ENCODE results near the gene BACH2. TPM values are rescaled to one million over a fixed set of nuclear protein-coding genes. Genes with fewer than 3 reads are reported as not detected.

BACH2 gene
- total and polyA plus RNA-seq, 9 donors: 3.4 to 5.8 (median 4.6) TPM

DNA sequence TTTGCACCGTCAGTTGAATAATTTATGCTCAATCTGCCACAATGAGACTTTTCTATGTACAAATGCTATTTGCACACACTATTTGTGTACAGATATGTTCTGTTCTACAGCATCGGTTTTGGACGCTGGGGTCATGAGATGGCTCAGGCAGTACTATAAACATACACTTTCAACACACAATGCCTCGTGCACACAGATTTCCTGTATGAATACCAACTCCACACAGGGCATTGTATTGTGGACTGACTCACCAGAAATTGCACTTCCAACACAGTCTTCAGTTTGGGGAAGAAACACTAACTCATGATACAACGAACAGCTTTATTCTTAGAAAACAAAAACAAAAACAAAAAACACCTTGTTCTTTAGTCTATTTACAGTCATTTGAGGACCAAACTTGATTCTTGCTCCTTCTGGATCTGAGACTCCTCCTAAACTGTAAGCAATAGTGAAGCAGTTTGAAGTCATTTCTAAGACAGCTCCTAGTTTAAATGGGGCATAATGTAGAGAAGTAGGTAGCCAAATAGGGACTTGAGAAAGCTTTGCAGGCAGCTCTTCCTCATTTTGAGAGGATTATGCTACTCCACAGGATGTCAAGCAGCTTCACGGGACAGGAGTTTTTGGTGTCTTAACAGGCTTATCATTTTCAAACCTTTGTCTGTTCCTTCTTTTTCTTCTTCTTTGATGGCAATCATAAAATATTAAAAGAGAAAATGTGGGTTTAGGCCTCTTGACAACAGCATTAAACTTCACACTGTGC lies 368.7 kb downstream of the BACH2 start:
- no peaks in the 10 kb centered on the region for H3K27me3 ChIP-seq (ENCODE audit: control insufficient read depth, insufficient read depth, low read length)
- WGBS (ENCODE audit: insufficient coverage): 88% methylated on average over 3 of the region's 6 CpGs
- H3K27ac ChIP-seq (ENCODE audit: low read length): no peak overlapping the region
- H3K9me3 ChIP-seq (replicated peaks; ENCODE audit: control insufficient read depth, low read depth, low read length): no peaks in the 10 kb centered on the region
- no peak for DNase-seq
- no peaks in the 10 kb centered on the region for H3K4me1 ChIP-seq (ENCODE audit: control insufficient read depth, insufficient read depth, low read length)
- no peak overlapping the region for H3K4me3 ChIP-seq (ENCODE audit: low read length)
- H3K36me3 ChIP-seq (ENCODE audit: control insufficient read depth, insufficient read depth, low read length): peaks cover 7% of the 10 kb centered on the region

GRCh38 chr6:89927264-89927663 lies 369.4 kb downstream of the BACH2 start:
- 58% methylated on average over 2 of the region's 5 CpGs for WGBS (ENCODE audit: insufficient coverage)
- DNase-seq: no peak
- no peaks in the 10 kb centered on the region for H3K9me3 ChIP-seq (replicated peaks; ENCODE audit: control insufficient read depth, low read depth, low read length)
- no peaks in the 10 kb centered on the region for H3K4me1 ChIP-seq (ENCODE audit: control insufficient read depth, insufficient read depth, low read length)
- no peak overlapping the region for H3K27ac ChIP-seq (ENCODE audit: low read length)
- peaks cover 3% of the 10 kb centered on the region for H3K36me3 ChIP-seq (ENCODE audit: control insufficient read depth, insufficient read depth, low read length)
- no peak overlapping the region for H3K4me3 ChIP-seq (ENCODE audit: low read length)
- H3K27me3 ChIP-seq (ENCODE audit: control insufficient read depth, insufficient read depth, low read length): no peaks in the 10 kb centered on the region

- H3K4me3 ChIP-seq (ENCODE audit: low read length): no peak overlapping the region
- DNase-seq: no peak
- H3K27ac ChIP-seq (ENCODE audit: low read length): no peak overlapping the region
- H3K36me3 ChIP-seq (ENCODE audit: control insufficient read depth, insufficient read depth, low read length): no peaks in the 10 kb centered on the region
- no peaks in the 10 kb centered on the region for H3K27me3 ChIP-seq (ENCODE audit: control insufficient read depth, insufficient read depth, low read length)
- no peaks in the 10 kb centered on the region for H3K9me3 ChIP-seq (replicated peaks; ENCODE audit: control insufficient read depth, low read depth, low read length)
- H3K4me1 ChIP-seq (ENCODE audit: control insufficient read depth, insufficient read depth, low read length): no peaks in the 10 kb centered on the region
- WGBS (ENCODE audit: insufficient coverage): 83% methylated on average over 2 of the region's 2 CpGs
Measured at GRCh38 chr6:89925826-89926225, 370.8 kb downstream of the BACH2 start.

DNA sequence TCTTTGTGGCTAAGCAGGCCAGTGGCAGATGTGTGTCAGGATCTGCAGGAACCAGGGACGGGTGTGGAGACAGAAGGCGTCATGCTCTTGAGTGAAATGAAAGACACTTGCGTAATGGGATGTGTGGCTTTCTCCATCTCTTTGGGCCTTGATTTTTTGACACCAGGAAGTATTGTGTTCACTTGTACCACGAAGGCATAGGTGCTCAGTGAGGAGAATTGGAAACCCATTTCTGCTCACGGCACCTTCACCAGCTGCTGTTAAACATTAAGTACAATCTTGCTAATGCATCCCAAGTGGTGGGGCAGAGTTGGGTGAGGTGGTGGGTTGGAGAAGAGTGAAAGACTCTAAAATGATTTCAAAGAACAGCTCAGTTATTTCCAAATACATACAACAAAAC lies 372.4 kb downstream of the BACH2 start:
- 57% methylated on average over 3 of the region's 5 CpGs for WGBS (ENCODE audit: insufficient coverage)
- DNase-seq: no peak
- no peaks in the 10 kb centered on the region for H3K36me3 ChIP-seq (ENCODE audit: control insufficient read depth, insufficient read depth, low read length)
- H3K9me3 ChIP-seq (replicated peaks; ENCODE audit: control insufficient read depth, low read depth, low read length): no peaks in the 10 kb centered on the region
- no peak overlapping the region for H3K27ac ChIP-seq (ENCODE audit: low read length)
- H3K4me3 ChIP-seq (ENCODE audit: low read length): no peak overlapping the region
- H3K27me3 ChIP-seq (ENCODE audit: control insufficient read depth, insufficient read depth, low read length): no peaks in the 10 kb centered on the region
- no peaks in the 10 kb centered on the region for H3K4me1 ChIP-seq (ENCODE audit: control insufficient read depth, insufficient read depth, low read length)

DNA sequence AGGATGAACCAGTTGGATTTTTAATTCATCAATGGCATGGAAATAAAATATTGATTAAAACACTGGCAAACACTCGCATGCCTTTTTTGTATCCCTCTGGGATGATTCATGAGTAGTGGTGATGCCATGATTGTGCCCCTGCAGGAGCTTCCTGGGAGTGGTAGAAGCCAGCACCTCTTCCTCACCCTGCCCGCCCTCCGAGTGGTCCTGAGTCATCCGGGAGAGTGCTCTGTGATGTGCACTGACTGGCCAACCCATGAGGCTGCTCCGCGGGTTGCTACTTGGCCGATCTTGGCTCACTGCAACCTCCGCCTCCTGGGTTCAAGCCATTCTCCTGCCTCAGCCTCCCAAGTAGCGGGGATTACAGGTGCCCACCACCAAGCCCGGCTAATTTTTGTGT lies 375.0 kb downstream of the BACH2 start:
- WGBS (ENCODE audit: insufficient coverage): 90% methylated on average over 7 of the region's 10 CpGs

DNA sequence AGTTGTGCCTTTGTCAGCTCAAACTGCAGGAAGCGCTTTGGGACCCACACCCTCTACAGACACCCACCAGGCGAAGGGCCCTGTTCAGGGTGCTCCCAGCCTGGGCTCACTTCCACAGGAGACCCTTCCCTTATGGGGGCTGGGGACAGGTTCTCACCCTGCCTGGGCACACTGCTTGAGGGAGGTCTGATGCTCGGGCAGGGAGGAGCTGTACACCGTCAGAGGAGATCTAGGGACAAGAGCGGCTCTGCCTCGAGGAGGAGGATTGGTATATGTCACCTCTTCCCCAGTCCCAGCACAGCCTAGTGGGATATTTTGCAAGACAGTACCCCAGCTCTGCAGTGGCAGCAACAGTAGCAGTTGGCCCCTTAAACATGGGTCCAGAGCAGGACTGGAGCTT lies 375.4 kb downstream of the BACH2 start:
- WGBS (ENCODE audit: insufficient coverage): 64% methylated on average over 3 of the region's 6 CpGs

More for the DNA sequence above, 375.0 kb downstream of the BACH2 start:
- Histone ChIP-seq H3K27me3 (ENCODE audit: control insufficient read depth, insufficient read depth, low read length) (no peaks in the 10 kb centered on the region), H3K27ac (ENCODE audit: low read length) (no peak overlapping the region), H3K9me3 (replicated peaks; ENCODE audit: control insufficient read depth, low read depth, low read length) (peaks cover 3% of the 10 kb centered on the region), H3K36me3 (ENCODE audit: control insufficient read depth, insufficient read depth, low read length) (no peaks in the 10 kb centered on the region), H3K4me1 (ENCODE audit: control insufficient read depth, insufficient read depth, low read length) (no peaks in the 10 kb centered on the region), H3K4me3 (ENCODE audit: low read length) (no peak overlapping the region)
- DNase-seq: no peak

DNA sequence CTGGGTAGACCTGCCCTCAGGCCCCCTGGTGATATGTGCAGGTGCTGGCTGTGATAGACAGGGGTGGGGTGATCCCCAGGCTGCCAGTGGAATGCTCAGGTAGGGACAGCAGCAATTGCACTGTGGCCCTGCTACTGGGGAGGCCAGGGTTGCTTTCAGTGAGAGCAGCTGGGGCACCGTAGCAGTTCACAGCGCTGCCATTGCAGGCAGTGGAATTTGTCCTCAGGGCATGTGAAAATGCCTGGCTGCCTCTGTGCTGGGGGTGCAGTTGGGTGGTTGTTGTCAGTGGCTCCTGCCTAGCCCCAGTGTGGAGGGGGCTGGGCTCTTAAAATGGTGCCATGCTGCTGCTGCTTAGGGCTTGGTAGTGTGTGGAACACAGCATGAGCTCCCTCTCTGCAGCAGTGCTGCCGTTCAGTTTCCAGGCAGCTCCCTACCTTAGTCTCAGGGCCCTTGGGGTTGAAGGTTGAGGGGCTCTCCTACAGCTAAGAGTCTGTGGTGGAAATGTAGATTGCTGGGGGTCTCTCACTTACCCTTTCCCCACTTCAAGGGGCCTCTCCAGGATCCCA lies 378.8 kb downstream of the BACH2 start:
- WGBS (ENCODE audit: insufficient coverage): 72% methylated on average over 2 of the region's 3 CpGs
- DNase-seq: no peak
- peaks cover 3% of the 10 kb centered on the region for H3K9me3 ChIP-seq (replicated peaks; ENCODE audit: control insufficient read depth, low read depth, low read length)
- no peak overlapping the region for H3K27ac ChIP-seq (ENCODE audit: low read length)
- H3K4me3 ChIP-seq (ENCODE audit: low read length): no peak overlapping the region
- H3K27me3 ChIP-seq (ENCODE audit: control insufficient read depth, insufficient read depth, low read length): no peaks in the 10 kb centered on the region
- H3K36me3 ChIP-seq (ENCODE audit: control insufficient read depth, insufficient read depth, low read length): no peaks in the 10 kb centered on the region
- H3K4me1 ChIP-seq (ENCODE audit: control insufficient read depth, insufficient read depth, low read length): no peaks in the 10 kb centered on the region

More for the DNA sequence above, 375.4 kb downstream of the BACH2 start:
- H3K27me3 ChIP-seq (ENCODE audit: control insufficient read depth, insufficient read depth, low read length): no peaks in the 10 kb centered on the region
- H3K36me3 ChIP-seq (ENCODE audit: control insufficient read depth, insufficient read depth, low read length): no peaks in the 10 kb centered on the region
- DNase-seq: no peak
- H3K4me1 ChIP-seq (ENCODE audit: control insufficient read depth, insufficient read depth, low read length): no peaks in the 10 kb centered on the region
- H3K9me3 ChIP-seq (replicated peaks; ENCODE audit: control insufficient read depth, low read depth, low read length): peaks cover 3% of the 10 kb centered on the region
- no peak overlapping the region for H3K4me3 ChIP-seq (ENCODE audit: low read length)
- no peak overlapping the region for H3K27ac ChIP-seq (ENCODE audit: low read length)

DNA sequence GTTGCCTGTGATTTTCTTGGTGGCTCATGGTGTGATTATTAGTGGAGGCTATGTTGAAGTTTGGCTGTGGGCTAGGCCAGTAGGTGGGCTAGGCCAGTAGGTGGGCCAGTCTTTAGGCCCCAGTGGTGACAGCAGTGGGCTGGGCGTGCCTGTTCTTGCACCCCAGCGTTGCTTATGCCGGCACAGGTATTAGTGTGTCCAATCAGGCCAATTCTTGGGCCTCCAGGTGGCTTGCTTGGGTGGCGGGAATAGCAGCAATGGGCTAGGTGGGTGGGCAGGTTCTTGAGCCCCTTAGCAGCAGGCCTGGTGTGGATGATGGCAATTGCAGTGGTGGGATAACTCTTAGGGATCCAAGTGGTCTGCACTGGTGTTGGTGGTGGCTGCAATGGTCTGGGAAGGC lies 379.4 kb downstream of the BACH2 start:
- Histone ChIP-seq H3K27ac (ENCODE audit: low read length) (no peak overlapping the region), H3K27me3 (ENCODE audit: control insufficient read depth, insufficient read depth, low read length) (no peaks in the 10 kb centered on the region), H3K9me3 (replicated peaks; ENCODE audit: control insufficient read depth, low read depth, low read length) (peaks cover 3% of the 10 kb centered on the region), H3K4me1 (ENCODE audit: control insufficient read depth, insufficient read depth, low read length) (no peaks in the 10 kb centered on the region), H3K36me3 (ENCODE audit: control insufficient read depth, insufficient read depth, low read length) (no peaks in the 10 kb centered on the region), H3K4me3 (ENCODE audit: low read length) (no peak overlapping the region)
- 100% methylated on average over 4 of the region's 4 CpGs for WGBS (ENCODE audit: insufficient coverage)
- no peak for DNase-seq

DNA sequence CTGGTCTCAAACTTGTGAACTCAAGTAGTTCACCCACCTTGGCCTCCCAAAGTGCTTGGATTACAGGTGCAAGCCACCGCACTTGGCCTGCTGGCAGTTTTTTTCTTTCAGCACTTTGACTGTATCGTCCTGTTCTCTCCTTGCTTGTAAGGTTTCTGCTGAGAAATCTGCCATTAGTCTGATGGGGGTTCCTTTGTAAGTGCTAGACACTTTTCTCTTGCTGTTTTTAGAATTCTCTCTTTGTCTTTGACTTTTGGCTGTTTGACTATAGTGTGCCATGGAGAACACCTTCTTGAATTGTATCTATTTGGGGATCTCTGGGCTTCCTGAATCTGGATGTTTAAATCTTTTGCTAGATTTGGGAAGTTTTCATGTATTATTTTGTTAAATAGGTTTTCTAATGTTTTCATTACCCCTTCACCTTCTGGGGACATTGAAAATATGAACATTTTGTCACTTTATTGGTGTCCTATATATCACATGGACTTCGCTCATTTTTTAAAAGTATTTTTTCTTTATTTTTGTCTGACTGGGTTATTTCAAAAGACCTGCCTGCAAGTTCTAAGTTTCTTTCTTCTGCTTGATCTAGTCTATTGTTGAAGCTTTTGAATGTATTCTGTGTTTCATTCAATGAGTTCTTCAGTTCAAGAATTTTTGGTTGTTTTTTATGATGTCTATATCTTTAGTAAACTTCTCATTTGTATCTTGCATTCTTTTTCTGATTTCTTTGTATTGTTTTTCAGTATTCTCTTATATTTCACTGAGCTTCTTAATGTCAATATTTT lies 380.3 kb downstream of the BACH2 start:
- H3K27ac ChIP-seq (ENCODE audit: low read length): no peak overlapping the region
- H3K4me1 ChIP-seq (ENCODE audit: control insufficient read depth, insufficient read depth, low read length): no peaks in the 10 kb centered on the region
- DNase-seq: no peak
- no peaks in the 10 kb centered on the region for H3K27me3 ChIP-seq (ENCODE audit: control insufficient read depth, insufficient read depth, low read length)
- no peaks in the 10 kb centered on the region for H3K36me3 ChIP-seq (ENCODE audit: control insufficient read depth, insufficient read depth, low read length)
- no peak overlapping the region for H3K4me3 ChIP-seq (ENCODE audit: low read length)
- WGBS (ENCODE audit: insufficient coverage): 92% methylated on average over 2 of the region's 3 CpGs
- peaks cover 3% of the 10 kb centered on the region for H3K9me3 ChIP-seq (replicated peaks; ENCODE audit: control insufficient read depth, low read depth, low read length)

GRCh38 chr6:89910902-89911240 lies 385.8 kb downstream of the BACH2 start:
- no peaks in the 10 kb centered on the region for H3K36me3 ChIP-seq (ENCODE audit: control insufficient read depth, insufficient read depth, low read length)
- no peak overlapping the region for H3K4me3 ChIP-seq (ENCODE audit: low read length)
- 83% methylated on average over 1 of the region's 1 CpG for WGBS (ENCODE audit: insufficient coverage)
- DNase-seq: no peak
- H3K27me3 ChIP-seq (ENCODE audit: control insufficient read depth, insufficient read depth, low read length): no peaks in the 10 kb centered on the region
- no peaks in the 10 kb centered on the region for H3K4me1 ChIP-seq (ENCODE audit: control insufficient read depth, insufficient read depth, low read length)
- no peaks in the 10 kb centered on the region for H3K9me3 ChIP-seq (replicated peaks; ENCODE audit: control insufficient read depth, low read depth, low read length)
- no peak overlapping the region for H3K27ac ChIP-seq (ENCODE audit: low read length)

All from muscle of leg (tissue), 11 donors.